HepG2 (cell line): ENCODE results near the gene BRINP1. TPM values are rescaled to one million over a fixed set of nuclear protein-coding genes. Genes with fewer than 3 reads are reported as not detected.

Experiments used
- ATAC-seq: fragments of 200-7000 bp; cut with Tn5 transposase; 3 replicates; pipeline ENCODE4 v1.9.1; 2020; ENCODE audit warnings: mild to moderate bottlenecking, moderate library complexity
- BruUV-seq: library from RNA; stranded (reverse); fragments of 400-500 nt; replicated peaks from 2 replicates; lab custom pipeline; 2021; lab: Mats Ljungman, UMichigan
- CTCF ChIA-PET: fragments of 300-600 bp; formaldehyde crosslinking; extraction: SDS; loops from one replicate; lab custom pipeline; 2021; ENCODE audit warnings: low total read pairs, inconsistent platforms, low intra/inter-chr PET ratio; lab: Yijun Ruan, JAX
- POLR2A ChIA-PET: fragments of 350-600 bp; sonication (Branson Sonifier 250); formaldehyde crosslinking; loops from one replicate; lab custom pipeline; 2020; ENCODE audit warnings: antibody characterized with exemption, inconsistent platforms; lab: Yijun Ruan, JAX
- DNase-seq: peaks from one replicate; pipeline ENCODE4 v3.0.0-alpha.2; 2015; ENCODE audit warnings: low spot score
- FAIRE-seq: peaks from 3 replicates; lab custom pipeline; 2011; peaks lifted over from hg19 to GRCh38; lab: Jason Lieb, UNC
- H2AFZ ChIP-seq: one replicate; pipeline ENCODE4 v1.6.1; 2011; ENCODE audit warnings: low read length, inconsistent platforms
- H3K27ac ChIP-seq: fragments of 300-600 bp; 3 replicates; pipeline ENCODE4 v1.8.0; 2011; ENCODE audit warnings: mixed run types, mild to moderate bottlenecking, mixed read lengths, low read length, inconsistent platforms; ENCODE audit not compliant: insufficient read depth; ENCODE audit errors: extremely low read length
- H3K27me3 ChIP-seq, 2 experiments: fragments of 200-600 bp in 1 of 2; 2 replicates in 1 of 2; 3 replicates in 1 of 2; pipeline versions ENCODE4 v1.6.0 to v1.8.0; 2011; ENCODE audit warnings: low read length in 2 of 2, mild to moderate bottlenecking in 2 of 2, moderate library complexity in 2 of 2, inconsistent platforms in 1 of 2; ENCODE audit not compliant: insufficient read depth in 2 of 2, control insufficient read depth in 1 of 2
- H3K36me3 ChIP-seq, 2 experiments: fragments of 200-600 bp in 1 of 2; replicated peaks in 1 of 2; 2 replicates in 1 of 2; 3 replicates in 1 of 2; pipeline versions ENCODE4 v1.5.1 to v1.8.0; 2011; ENCODE audit warnings: low read length in 2 of 2, inconsistent platforms in 1 of 2; ENCODE audit not compliant: insufficient read depth in 2 of 2, control insufficient read depth in 1 of 2
- H3K4me1 ChIP-seq: 2 replicates; pipeline ENCODE4 v1.5.1; 2012; ENCODE audit warnings: low read length, inconsistent platforms; ENCODE audit not compliant: insufficient read depth
- H3K4me2 ChIP-seq: 2 replicates; pipeline ENCODE4 v1.6.0; 2011; ENCODE audit warnings: low read depth, low read length, inconsistent platforms
- H3K4me3 ChIP-seq, 3 experiments: fragments of 200-600 bp in 1 of 3; sonication (generic), shearing (Covaris generic) in 1 of 3; replicated peaks in 1 of 3; 2 replicates each; pipeline ENCODE4 v1.5.1; 2011 to 2016; ENCODE audit warnings: low read length in 3 of 3, inconsistent platforms in 2 of 3, low read depth in 2 of 3, mild to moderate bottlenecking in 2 of 3, control low read depth in 1 of 3, mixed read lengths in 1 of 3; ENCODE audit not compliant: insufficient read depth in 1 of 3
- H3K79me2 ChIP-seq: one replicate; pipeline ENCODE4 v1.6.1; 2011; ENCODE audit warnings: low read length, inconsistent platforms; ENCODE audit not compliant: insufficient read depth
- H3K9ac ChIP-seq: 2 replicates; pipeline ENCODE4 v1.6.0; 2011; ENCODE audit warnings: mild to moderate bottlenecking, low read depth, low read length, inconsistent platforms; ENCODE audit not compliant: insufficient read depth
- H3K9me3 ChIP-seq: 2 replicates; pipeline ENCODE4 v1.5.1; 2012; ENCODE audit warnings: mild to moderate bottlenecking, low read length
- H4K20me1 ChIP-seq: 2 replicates; pipeline ENCODE4 v1.6.0; 2011; ENCODE audit warnings: inconsistent platforms, mild to moderate bottlenecking, low read length, moderate library complexity; ENCODE audit not compliant: insufficient read depth
- ARNT ChIP-seq: fragments of 450-650 bp; IDR thresholded peaks from 2 replicates; pipeline ENCODE4 v1.6.1; 2017
- FOXK2 ChIP-seq: fragments of 450-650 bp; IDR thresholded peaks from 2 replicates; pipeline ENCODE4 v1.6.1; 2016
- FOXP4 ChIP-seq: sonication (generic); formaldehyde crosslinking; IDR thresholded peaks from 2 replicates; pipeline ENCODE4 v1.4.0; 2020; ENCODE audit warnings: missing genetic modification reagents
- GZF1 ChIP-seq: sonication (generic); formaldehyde crosslinking; IDR thresholded peaks from 2 replicates; pipeline ENCODE4 v1.5.1; 2020; ENCODE audit warnings: mild to moderate bottlenecking, missing genetic modification reagents
- MAX ChIP-seq: IDR thresholded peaks from 2 replicates; pipeline ENCODE4 v1.6.1; 2012; ENCODE audit warnings: inconsistent platforms
- POGK ChIP-seq: sonication (generic); formaldehyde crosslinking; conservative IDR thresholded peaks from 2 replicates; pipeline ENCODE4 v1.8.0; 2022; ENCODE audit warnings: mild to moderate bottlenecking, moderate library complexity, missing genetic modification reagents
- ZBTB10 ChIP-seq: sonication (generic); formaldehyde crosslinking; IDR thresholded peaks from 2 replicates; pipeline ENCODE4 v1.4.0; 2020; ENCODE audit warnings: missing genetic modification reagents, borderline replicate concordance
- ZNF354B ChIP-seq: sonication (generic); formaldehyde crosslinking; IDR thresholded peaks from 2 replicates; pipeline ENCODE4 v1.8.0; 2022; ENCODE audit warnings: mild to moderate bottlenecking, missing genetic modification reagents
- ZNF414 ChIP-seq: sonication (generic); formaldehyde crosslinking; IDR thresholded peaks from 2 replicates; pipeline ENCODE4 v1.5.0; 2020; ENCODE audit warnings: missing genetic modification reagents
- ZNF652 ChIP-seq: IDR thresholded peaks from 2 replicates; pipeline ENCODE4 v1.6.1; 2016; ENCODE audit warnings: low read depth, borderline replicate concordance
- ZNF740 ChIP-seq: sonication (generic); formaldehyde crosslinking; IDR thresholded peaks from 2 replicates; pipeline ENCODE4 v1.4.0; 2020; ENCODE audit warnings: missing genetic modification reagents
- ZNF75D ChIP-seq: sonication (generic); formaldehyde crosslinking; IDR thresholded peaks from 2 replicates; pipeline ENCODE4 v1.8.1; 2023; ENCODE audit warnings: missing genetic modification reagents, mild to moderate bottlenecking, borderline replicate concordance
- WGBS: methylation state at CpG from one replicate; pipeline ENCODE4 v1.1.6; 2017; ENCODE audit warnings: low lambda C conversion rate; 5-methylcytosine and 5-hydroxymethylcytosine counted together
- in situ Hi-C: cut with HindIII; loops from 2 replicates; pipeline ENCODE4 v1.10.0; 2017; ENCODE audit warnings: low pct_unique_long_range_greater_than_20kb; ENCODE audit not compliant: extremely low pct_ligation_motif_present
- intact Hi-C: fragments of 100-400 bp; cut with micrococcal nuclease; formaldehyde crosslinking; loops from one replicate; pipeline ENCODE4 v1.10.0; 2022; ENCODE audit not compliant: unreplicated experiment
- polyA plus RNA-seq, 8 experiments: library from polyadenylated mRNA; depleted of rRNA in 3 of 8; stranded (reverse) in 7 of 8; unstranded in 1 of 8; fragments of >200 nt; fragmentation: Illumina TruSeq in 4 of 8; extraction: Trizol in 4 of 8; gene quantifications; 2 replicates each; pipeline versions ENCODE4 v1.2.1 to v1.2.3, GENCODE V29; 2011 to 2016; ENCODE audit warnings: low read depth in 4 of 8, missing spikeins in 1 of 8, mixed read lengths in 1 of 8; ENCODE audit not compliant: insufficient read depth in 1 of 8
- total RNA-seq, 5 experiments: library from RNA; depleted of rRNA; stranded (reverse); fragments of >200 nt; fragmentation: Illumina TruSeq; extraction: Trizol; gene quantifications; 2 replicates each; pipeline ENCODE4 v1.2.3, GENCODE V29; 2016; ENCODE audit warnings: low read depth in 1 of 5

The BRINP1 gene
- total and polyA plus RNA-seq, 2 of the 13 experiments (the other 11 are each of a cell fraction or from before 2014, with no cell fraction given) = not detected

GRCh38 chr9:119284587-119285337, 84.5 kb downstream of the BRINP1 start:
- H3K9me3 ChIP-seq = no peaks in the 10 kb centered on the region
- WGBS = 16% methylated on average over 12 of the region's 12 CpGs
- H3K27me3 ChIP-seq = 0 out of 5 replicates have a peak, but pooled peaks cover 0 to 4% of the 10 kb centered on the region in 2 experiments
- intact Hi-C loops (loop anchor here (5.0 kb wide), 1 partner anchor 1642 kb away; no protein-coding TSS in a partner anchor), in situ Hi-C loops (no loop called here)
- H3K4me2 ChIP-seq = no peak overlapping the region
- no TSS peak for BruUV-seq
- ChIA-PET POLR2A (no interaction called here), CTCF (no interaction called here)
- H4K20me1 ChIP-seq = no peaks in the 10 kb centered on the region
- H3K27ac ChIP-seq = no peak overlapping the region
- H3K36me3 ChIP-seq = no peaks in the 10 kb centered on the region
- DNase-seq = no peak
- TF ChIP-seq GZF1 (CRISPR knock-in tag) = no peak
- TF ChIP-seq FOXP4 (CRISPR knock-in tag) = no peak
- no peak for TF ChIP-seq ZNF75D (CRISPR knock-in tag)
- no peak for TF ChIP-seq POGK (CRISPR knock-in tag)
- no peak for TF ChIP-seq FOXK2
- TF ChIP-seq ZNF354B (CRISPR knock-in tag) = no peak
- TF ChIP-seq ZNF414 (CRISPR knock-in tag) = no peak
- TF ChIP-seq ZBTB10 (CRISPR knock-in tag) = no peak
- TF ChIP-seq ARNT = no peak
- no peak for TF ChIP-seq ZNF652
- TF ChIP-seq ZNF740 = no peak
- no peak for TF ChIP-seq MAX
- FAIRE-seq = no peak
- H3K9ac ChIP-seq = no peak overlapping the region
- no peaks in the 10 kb centered on the region for H3K4me1 ChIP-seq
- no peak for ATAC-seq
- H3K4me3 ChIP-seq = no peak overlapping the region
- no peak overlapping the region for H2AFZ ChIP-seq
- H3K79me2 ChIP-seq = no peaks in the 10 kb centered on the region
